Heart left ventricle (tissue), 13 donors: ENCODE results near the gene ASB18.

Source experiments
- POLR2A ChIP-seq, 2 donors: fragments of 450-650 bp; IDR thresholded peaks; one replicate each; pipeline ENCODE4 v1.6.1; 2017; ENCODE audit warnings: antibody characterized with exemption in 2 of 2, mild to moderate bottlenecking in 2 of 2, moderate library complexity in 2 of 2
- TF ChIP-seq, protein P1 (sequence below), 12 donors: fragments of 200-600 bp; sonication (generic) in 4 of 12; IDR thresholded peaks; one replicate each; pipeline versions ENCODE4 v1.5.0 to v1.8.0; 2018 to 2022; ENCODE audit warnings: antibody characterized with exemption in 12 of 12, mild to moderate bottlenecking in 5 of 12
- donor health status: ischemic (EF 13 %, LVEDD 7.1; RV severe dilation, severe dysfunction).
- donor health status: DM: no; HTN: yes; CAD: no.
- donor health status: DM: no; HTN: no; CAD: no.
- donor health status: ischemic (EF 25% LVEDD 6.9; RV normal size, moderate dysfunction).
- donor health status: ischemic (EF 25% LVEDD 5.7; RV mildly dilated, moderate dysfunction).
- donor health status: ischemic (EF 35%, LVEDD 5.7; RV mildly dilated, moderate dysfunction).
- donor health status: nonischemic (EF 11% LVEDD 7.7; RV severe dilation, severe dysfunction).
- donor health status: DM: yes; HTN: yes; CAD: no.
- donor health status: PGD.
- donor health status: ischemic (EF 29% LVEDD 5.4; RV normal size, mild dysfunction).
- donor health status: nonischemic (EF 23%, LVEDD 6.1; RV moderate dilation, normal function).

DNA sequence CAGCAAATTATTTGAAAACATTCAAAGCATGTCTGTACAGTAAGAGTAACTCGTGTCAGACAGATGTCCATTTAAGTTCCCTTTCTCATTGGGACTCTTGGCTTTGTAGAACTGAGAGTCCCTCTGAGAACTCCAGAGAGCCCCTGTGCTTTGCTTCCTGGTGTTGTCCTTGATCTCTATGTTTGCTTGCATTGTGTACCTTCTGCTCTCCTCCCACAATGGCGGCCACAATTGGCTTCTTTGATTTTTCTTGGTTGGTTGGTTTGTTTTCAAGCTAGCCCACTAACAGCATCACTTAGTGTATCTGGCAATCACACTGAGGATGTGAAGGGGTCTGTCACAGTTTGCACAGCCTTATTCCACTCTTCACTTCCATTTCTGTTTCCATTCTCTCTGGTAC is 15.1 kb downstream of the ASB18 start:
- TF ChIP-seq, protein P1, sequence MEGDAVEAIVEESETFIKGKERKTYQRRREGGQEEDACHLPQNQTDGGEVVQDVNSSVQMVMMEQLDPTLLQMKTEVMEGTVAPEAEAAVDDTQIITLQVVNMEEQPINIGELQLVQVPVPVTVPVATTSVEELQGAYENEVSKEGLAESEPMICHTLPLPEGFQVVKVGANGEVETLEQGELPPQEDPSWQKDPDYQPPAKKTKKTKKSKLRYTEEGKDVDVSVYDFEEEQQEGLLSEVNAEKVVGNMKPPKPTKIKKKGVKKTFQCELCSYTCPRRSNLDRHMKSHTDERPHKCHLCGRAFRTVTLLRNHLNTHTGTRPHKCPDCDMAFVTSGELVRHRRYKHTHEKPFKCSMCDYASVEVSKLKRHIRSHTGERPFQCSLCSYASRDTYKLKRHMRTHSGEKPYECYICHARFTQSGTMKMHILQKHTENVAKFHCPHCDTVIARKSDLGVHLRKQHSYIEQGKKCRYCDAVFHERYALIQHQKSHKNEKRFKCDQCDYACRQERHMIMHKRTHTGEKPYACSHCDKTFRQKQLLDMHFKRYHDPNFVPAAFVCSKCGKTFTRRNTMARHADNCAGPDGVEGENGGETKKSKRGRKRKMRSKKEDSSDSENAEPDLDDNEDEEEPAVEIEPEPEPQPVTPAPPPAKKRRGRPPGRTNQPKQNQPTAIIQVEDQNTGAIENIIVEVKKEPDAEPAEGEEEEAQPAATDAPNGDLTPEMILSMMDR (IDR thresholded peaks at IDR 0.05), result no peak
- TF ChIP-seq POLR2A (IDR thresholded peaks at IDR 0.05), result no peak
